ENCODE measurements around the gene ASIC1. TPM values are rescaled to one million over a fixed set of nuclear protein-coding genes. Genes with fewer than 3 reads are reported as not detected.

ASIC1 gene
- polyA plus RNA-seq, 1 donor, result 9.1 TPM

- DNase-seq (ENCODE audit: low read depth), result no peak
These were observed 16.7 kb upstream of the ASIC1 start for GRCh38 chr12:50040657-50041056.

- DNase-seq (ENCODE audit: low read depth), result no peak
These were observed 16.1 kb upstream of the ASIC1 start for GRCh38 chr12:50041062-50041860.

GRCh38 chr12:50041962-50042361, 15.4 kb upstream of the ASIC1 start:
- no peak for DNase-seq (ENCODE audit: low read depth)

- no peak for DNase-seq (ENCODE audit: low read depth)
These were observed 14.7 kb upstream of the ASIC1 start for GRCh38 chr12:50042693-50043092.

GRCh38 chr12:50043308-50043707, 14.1 kb upstream of the ASIC1 start:
- DNase-seq (ENCODE audit: low read depth), result no peak

GRCh38 chr12:50043854-50044253, 13.5 kb upstream of the ASIC1 start:
- no peak for DNase-seq (ENCODE audit: low read depth)

- DNase-seq (ENCODE audit: low read depth), result no peak
These were observed 9.6 kb upstream of the ASIC1 start for GRCh38 chr12:50047693-50048250.

- DNase-seq (ENCODE audit: low read depth), result no peak
These were observed 7.9 kb upstream of the ASIC1 start for GRCh38 chr12:50049254-50050118.

GRCh38 chr12:50050119-50050385, 7.3 kb upstream of the ASIC1 start:
- no peak for DNase-seq (ENCODE audit: low read depth)

GRCh38 chr12:50050410-50051098, 6.8 kb upstream of the ASIC1 start:
- no peak for DNase-seq (ENCODE audit: low read depth)

- no peak for DNase-seq (ENCODE audit: low read depth)
These were observed 6.1 kb upstream of the ASIC1 start for GRCh38 chr12:50051101-50051806.

GRCh38 chr12:50052544-50052943, 4.9 kb upstream of the ASIC1 start:
- DNase-seq (ENCODE audit: low read depth), result no peak

GRCh38 chr12:50052964-50053363, 4.4 kb upstream of the ASIC1 start:
- DNase-seq (ENCODE audit: low read depth), result no peak

GRCh38 chr12:50053583-50053982, 3.8 kb upstream of the ASIC1 start:
- no peak for DNase-seq (ENCODE audit: low read depth)

- no peak for DNase-seq (ENCODE audit: low read depth)
These were observed 1.4 kb upstream of the ASIC1 start for GRCh38 chr12:50055831-50056638.

GRCh38 chr12:50056639-50056976, 788 bp upstream of the ASIC1 start:
- no peak for DNase-seq (ENCODE audit: low read depth)

GRCh38 chr12:50057896-50058670, 687 bp downstream of the ASIC1 start:
- no peak for DNase-seq (ENCODE audit: low read depth)

GRCh38 chr12:50058743-50059312, 1.4 kb downstream of the ASIC1 start:
- DNase-seq (ENCODE audit: low read depth), result no peak

GRCh38 chr12:50059440-50060119, 2.2 kb downstream of the ASIC1 start:
- no peak for DNase-seq (ENCODE audit: low read depth)

All from forelimb muscle (tissue), 1 donor.